A673 (cell line): ENCODE results near the gene KIFC3. TPM values are rescaled to one million over a fixed set of nuclear protein-coding genes. Genes with fewer than 3 reads are reported as not detected.
"Not testable (repeated sequence)": the region's sequence is repeated elsewhere in the genome, so short reads cannot be mapped to it uniquely, and the experiment has no call there.

ENCODE experiments used
- Bru-seq: library from RNA; stranded (reverse); fragments of 400-500 nt; gene quantifications from one replicate; lab custom pipeline; 2021; lab: Mats Ljungman, UMichigan
- BruChase-seq, 2 experiments: library from RNA; stranded (reverse); fragments of 400-500 nt; gene quantifications; one replicate each; lab custom pipeline; 2021; lab: Mats Ljungman, UMichigan
- BruUV-seq: library from RNA; stranded (reverse); fragments of 400-500 nt; replicated peaks from 2 replicates; lab custom pipeline; 2021; lab: Mats Ljungman, UMichigan
- CTCF ChIA-PET: fragments of 300-600 bp; sonication (Branson Sonifier 250); formaldehyde crosslinking; loops from one replicate; lab custom pipeline; 2022; ENCODE audit warnings: antibody characterized with exemption; lab: Charles Lee
- POLR2A ChIA-PET: fragments of 300-600 bp; sonication (Branson Sonifier 250); formaldehyde crosslinking; loops from one replicate; lab custom pipeline; 2022; ENCODE audit warnings: antibody characterized with exemption; ENCODE audit not compliant: low non-redundant PET; lab: Charles Lee
- DNase-seq: peaks from one replicate; pipeline ENCODE4 v3.0.0-alpha.2; 2015; ENCODE audit warnings: low spot score
- H3K27ac ChIP-seq: fragments of 200-600 bp; sonication (generic); 2 replicates; pipeline ENCODE4 v1.5.1; 2016; ENCODE audit warnings: mixed run types, low read depth, mild to moderate bottlenecking, mixed read lengths, antibody characterized with exemption, low read length; ENCODE audit not compliant: poor library complexity, severe bottlenecking
- H3K27me3 ChIP-seq: fragments of 200-600 bp; sonication (generic); replicated peaks from 2 replicates; pipeline ENCODE4 v1.6.1; 2017; ENCODE audit warnings: mixed run types, low read depth, mild to moderate bottlenecking, mixed read lengths, antibody characterized with exemption, low read length; ENCODE audit not compliant: insufficient read depth, poor library complexity
- H3K36me3 ChIP-seq: fragments of 200-600 bp; sonication (generic); 2 replicates; pipeline ENCODE4 v1.6.1; 2016; ENCODE audit warnings: mixed run types, mild to moderate bottlenecking, mixed read lengths, antibody characterized with exemption, low read length; ENCODE audit not compliant: insufficient read depth, poor library complexity, severe bottlenecking
- H3K4me1 ChIP-seq: fragments of 200-600 bp; sonication (generic); 2 replicates; pipeline ENCODE4 v1.6.1; 2017; ENCODE audit warnings: mixed run types, mild to moderate bottlenecking, mixed read lengths, antibody characterized with exemption, low read length; ENCODE audit not compliant: insufficient read depth, poor library complexity, severe bottlenecking
- H3K4me3 ChIP-seq: fragments of 200-600 bp; sonication (generic); 2 replicates; pipeline ENCODE4 v1.5.1; 2016; ENCODE audit warnings: low read depth, mixed run types, mild to moderate bottlenecking, mixed read lengths, low read length; ENCODE audit not compliant: poor library complexity, severe bottlenecking
- H3K9me3 ChIP-seq: fragments of 200-600 bp; sonication (generic); 2 replicates; pipeline ENCODE4 v1.6.1; 2016; ENCODE audit warnings: mixed run types, low read depth, mild to moderate bottlenecking, mixed read lengths, antibody characterized with exemption, low read length; ENCODE audit not compliant: poor library complexity, severe bottlenecking
- EZH2 ChIP-seq: fragments of 200-600 bp; sonication (generic); IDR thresholded peaks from 2 replicates; pipeline ENCODE4 v1.6.1; 2017; ENCODE audit warnings: borderline replicate concordance, low read depth, mild to moderate bottlenecking, mixed read lengths, antibody characterized with exemption, low read length; ENCODE audit not compliant: poor library complexity, severe bottlenecking
- intact Hi-C: fragments of 100-400 bp; cut with micrococcal nuclease; formaldehyde crosslinking; loops from one replicate; pipeline ENCODE4 v1.10.0; 2022; ENCODE audit not compliant: unreplicated experiment
- long read RNA-seq: library from polyadenylated mRNA; stranded (forward); transcript quantifications from one replicate; pipeline ENCODE4 v2.0.0, GENCODE V29; 2022
- total RNA-seq: library from RNA; stranded (reverse); gene quantifications from 2 replicates; pipeline ENCODE4 v1.2.3, GENCODE V29; 2021
- TF ChIP-seq, protein P1 (sequence below): fragments of 300-800, 200-600 bp; sonication (generic); conservative IDR thresholded peaks from 2 replicates; pipeline ENCODE4 v1.5.1; 2017; ENCODE audit warnings: low read depth, mild to moderate bottlenecking, antibody characterized with exemption, low read length, moderate library complexity, mixed read lengths

The KIFC3 gene, protein sequence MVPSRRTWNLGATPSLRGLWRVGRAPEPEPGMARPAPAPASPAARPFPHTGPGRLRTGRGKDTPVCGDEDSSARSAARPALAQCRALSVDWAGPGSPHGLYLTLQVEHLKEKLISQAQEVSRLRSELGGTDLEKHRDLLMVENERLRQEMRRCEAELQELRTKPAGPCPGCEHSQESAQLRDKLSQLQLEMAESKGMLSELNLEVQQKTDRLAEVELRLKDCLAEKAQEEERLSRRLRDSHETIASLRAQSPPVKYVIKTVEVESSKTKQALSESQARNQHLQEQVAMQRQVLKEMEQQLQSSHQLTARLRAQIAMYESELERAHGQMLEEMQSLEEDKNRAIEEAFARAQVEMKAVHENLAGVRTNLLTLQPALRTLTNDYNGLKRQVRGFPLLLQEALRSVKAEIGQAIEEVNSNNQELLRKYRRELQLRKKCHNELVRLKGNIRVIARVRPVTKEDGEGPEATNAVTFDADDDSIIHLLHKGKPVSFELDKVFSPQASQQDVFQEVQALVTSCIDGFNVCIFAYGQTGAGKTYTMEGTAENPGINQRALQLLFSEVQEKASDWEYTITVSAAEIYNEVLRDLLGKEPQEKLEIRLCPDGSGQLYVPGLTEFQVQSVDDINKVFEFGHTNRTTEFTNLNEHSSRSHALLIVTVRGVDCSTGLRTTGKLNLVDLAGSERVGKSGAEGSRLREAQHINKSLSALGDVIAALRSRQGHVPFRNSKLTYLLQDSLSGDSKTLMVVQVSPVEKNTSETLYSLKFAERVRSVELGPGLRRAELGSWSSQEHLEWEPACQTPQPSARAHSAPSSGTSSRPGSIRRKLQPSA
- total RNA-seq (198 and 201 TPM in 2 replicates), Bru-seq, nascent RNA (percentile 86 among the genes with signal in this experiment), BruChase-seq, experiment 1, labeled RNA remaining after a 2-hour chase (percentile 87 among the genes with signal in this experiment), BruChase-seq, experiment 2, labeled RNA remaining after a 6-hour chase (percentile 90 among the genes with signal in this experiment)
- long read RNA-seq, transcript KIFC3-201 (19 exons, 3,427 nt) = minor isoform, 41 of 427 reads
- long read RNA-seq, transcript KIFC3-203 (20 exons, 3,379 nt) = major isoform, 123 of 427 reads
- long read RNA-seq, partial matches to known transcripts = 56 of 427 reads
- long read RNA-seq, other reads (novel, unspliced or antisense) = 207 of 427 reads

- intact Hi-C loops = no loop called here
- no peaks in the 10 kb centered on the region for H3K27me3 ChIP-seq
- H3K9me3 ChIP-seq = no peaks in the 10 kb centered on the region
- DNase-seq = peak; percentile 92
- H3K4me3 ChIP-seq = peak within 1 kb of the TSS; percentile 68
- ChIA-PET POLR2A (no interaction called here), CTCF (no interaction called here)
- H3K27ac ChIP-seq = peak within 1 kb of the TSS; percentile 94
- BruUV-seq = TSS peak; percentile 5
- H3K4me1 ChIP-seq = peaks cover 77% of the 10 kb centered on the region
- H3K36me3 ChIP-seq = peaks cover 7% of the 10 kb centered on the region
- no peak for TF ChIP-seq EZH2
- TF ChIP-seq, protein P1, sequence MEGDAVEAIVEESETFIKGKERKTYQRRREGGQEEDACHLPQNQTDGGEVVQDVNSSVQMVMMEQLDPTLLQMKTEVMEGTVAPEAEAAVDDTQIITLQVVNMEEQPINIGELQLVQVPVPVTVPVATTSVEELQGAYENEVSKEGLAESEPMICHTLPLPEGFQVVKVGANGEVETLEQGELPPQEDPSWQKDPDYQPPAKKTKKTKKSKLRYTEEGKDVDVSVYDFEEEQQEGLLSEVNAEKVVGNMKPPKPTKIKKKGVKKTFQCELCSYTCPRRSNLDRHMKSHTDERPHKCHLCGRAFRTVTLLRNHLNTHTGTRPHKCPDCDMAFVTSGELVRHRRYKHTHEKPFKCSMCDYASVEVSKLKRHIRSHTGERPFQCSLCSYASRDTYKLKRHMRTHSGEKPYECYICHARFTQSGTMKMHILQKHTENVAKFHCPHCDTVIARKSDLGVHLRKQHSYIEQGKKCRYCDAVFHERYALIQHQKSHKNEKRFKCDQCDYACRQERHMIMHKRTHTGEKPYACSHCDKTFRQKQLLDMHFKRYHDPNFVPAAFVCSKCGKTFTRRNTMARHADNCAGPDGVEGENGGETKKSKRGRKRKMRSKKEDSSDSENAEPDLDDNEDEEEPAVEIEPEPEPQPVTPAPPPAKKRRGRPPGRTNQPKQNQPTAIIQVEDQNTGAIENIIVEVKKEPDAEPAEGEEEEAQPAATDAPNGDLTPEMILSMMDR = no peak
Measured at GRCh38 chr16:57802341-57803133, at the start of gene KIFC3. Gene KIFC3 (minus strand): TSS chr16:57802491. CDS start chr16:57798243, 4,248 bp downstream.

GRCh38 chr16:57848181-57848580 lies 45.9 kb upstream of the KIFC3 start:
- POLR2A ChIA-PET = no interaction called here
- BruUV-seq = no TSS peak
- intact Hi-C loops = loop anchor here (5.0 kb wide), 2 partner anchors 91 to 106 kb away; no protein-coding TSS in a partner anchor

DNA sequence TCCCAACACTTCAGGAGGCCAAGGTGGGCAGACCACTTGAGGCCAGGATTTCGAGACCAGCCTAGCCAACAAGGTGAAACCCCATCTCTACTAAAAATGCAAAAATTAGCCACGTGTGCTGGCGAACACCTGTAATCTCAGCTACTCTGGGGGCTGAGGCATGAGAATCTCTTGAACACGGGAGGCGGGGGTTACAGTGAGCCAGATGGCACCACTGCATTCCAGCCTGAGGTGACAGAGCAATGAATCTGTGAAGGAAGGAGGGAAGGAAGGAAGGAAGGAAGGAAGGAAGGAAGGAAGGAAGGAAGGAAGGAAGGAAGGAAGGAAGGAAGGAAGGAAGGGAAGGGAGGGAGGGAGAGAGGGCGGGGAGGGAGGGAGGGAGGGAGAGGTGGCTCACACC lies 44.6 kb upstream of the KIFC3 start:
- Histone ChIP-seq H3K27ac (peak overlapping the region; percentile 100), H3K4me1 (peaks cover 77% of the 10 kb centered on the region), H3K4me3 (peak overlapping the region; percentile 39)
- peak; percentile 90 for DNase-seq
- H3K36me3 ChIP-seq, BruUV-seq, POLR2A ChIA-PET, H3K27me3 ChIP-seq, H3K9me3 ChIP-seq: not testable (repeated sequence)
- intact Hi-C loops = loop anchor here (2.0 to 5.0 kb wide), 3 partner anchors 38 to 105 kb away; no protein-coding TSS in a partner anchor
- CTCF ChIA-PET = interaction anchor here (0.5 to 1.7 kb wide), 3 partner anchors 14 to 899 kb away, joined by 3 to 11 read pairs (median 8); no protein-coding TSS in a partner anchor

More at GRCh38 chr16:57848181-57848580, 45.9 kb upstream of the KIFC3 start:
- Histone ChIP-seq H3K36me3 (no peaks in the 10 kb centered on the region), H3K9me3 (no peaks in the 10 kb centered on the region), H3K4me1 (peaks cover 74% of the 10 kb centered on the region), H3K27me3 (no peaks in the 10 kb centered on the region), H3K27ac (peak overlapping the region; percentile 98), H3K4me3 (no peak overlapping the region)
- TF ChIP-seq EZH2 = no peak
- TF ChIP-seq, protein P1 = no peak
- CTCF ChIA-PET = interaction anchor here (0.6 to 0.7 kb wide), 2 partner anchors 16 to 153 kb away, joined by 3 read pairs; partner anchors contain the start of gene USB1
- DNase-seq = no peak
